NOMO-1 treated with DMSO at 0.1 percent for 48 hours (cell line): Measurements from ENCODE around the gene NAGLU.

Experiments
- DNase-seq: peaks from one replicate; lab custom pipeline; 2025; ENCODE audit not compliant: unreplicated experiment; lab: John Stamatoyannopoulos, UW

The NAGLU gene

DNA sequence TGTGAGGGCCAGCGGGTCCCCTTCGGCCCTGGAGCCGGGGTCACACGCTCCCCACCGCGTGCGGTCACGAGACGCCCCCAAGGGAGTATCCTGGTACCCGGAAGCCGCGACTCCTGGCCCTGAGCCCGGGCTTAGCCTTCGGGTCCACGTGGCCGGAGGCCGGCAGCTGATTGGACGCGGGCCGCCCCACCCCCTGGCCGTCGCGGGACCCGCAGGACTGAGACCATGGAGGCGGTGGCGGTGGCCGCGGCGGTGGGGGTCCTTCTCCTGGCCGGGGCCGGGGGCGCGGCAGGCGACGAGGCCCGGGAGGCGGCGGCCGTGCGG is at the start of gene NAGLU:
Gene NAGLU, plus strand, starts transcription at position 194 of the 324 bp plus-strand sequence. Its CDS starts 32 bp downstream, at position 226.
- DNase-seq = peak; percentile 81

DNA sequence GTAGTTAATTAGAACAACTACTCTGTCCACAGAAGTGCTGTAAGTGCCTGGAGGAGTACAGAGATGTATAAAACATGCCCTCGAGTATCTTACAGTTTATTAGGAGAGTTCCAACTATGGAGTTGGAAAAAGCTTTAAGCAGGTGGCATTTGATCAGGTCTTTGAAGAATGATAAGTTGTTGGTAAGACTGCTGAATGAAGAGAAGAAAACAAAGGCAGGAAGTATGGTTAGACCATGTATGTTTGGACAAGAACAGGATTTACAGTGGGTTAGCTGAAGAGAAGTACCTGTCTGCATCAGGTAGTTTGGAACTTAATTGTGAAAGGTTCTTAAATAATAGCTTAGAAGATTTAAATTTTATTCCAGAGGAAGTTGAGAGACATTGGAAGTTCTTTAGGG is 48.0 kb upstream of the NAGLU start:
- DNase-seq = no peak

DNA sequence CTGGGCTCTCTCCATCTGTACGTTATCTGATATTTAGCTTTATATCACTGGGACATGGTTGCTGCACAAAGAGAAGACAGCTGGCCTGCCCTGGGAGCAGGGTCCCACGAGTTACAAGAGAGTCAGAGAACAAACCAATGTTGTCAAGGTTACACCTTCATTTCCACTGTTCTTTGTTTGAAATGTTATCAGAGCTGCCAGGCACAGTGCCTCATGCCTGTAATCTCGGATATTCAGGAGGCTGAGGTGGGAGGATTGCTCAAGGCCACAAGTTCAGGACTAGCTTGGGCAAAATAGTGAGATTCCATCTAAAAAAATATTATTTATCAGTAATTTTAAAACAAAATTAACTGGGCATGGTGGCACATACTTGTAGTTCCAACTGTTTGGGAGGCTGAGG is 42.7 kb upstream of the NAGLU start:
- no peak for DNase-seq

DNA sequence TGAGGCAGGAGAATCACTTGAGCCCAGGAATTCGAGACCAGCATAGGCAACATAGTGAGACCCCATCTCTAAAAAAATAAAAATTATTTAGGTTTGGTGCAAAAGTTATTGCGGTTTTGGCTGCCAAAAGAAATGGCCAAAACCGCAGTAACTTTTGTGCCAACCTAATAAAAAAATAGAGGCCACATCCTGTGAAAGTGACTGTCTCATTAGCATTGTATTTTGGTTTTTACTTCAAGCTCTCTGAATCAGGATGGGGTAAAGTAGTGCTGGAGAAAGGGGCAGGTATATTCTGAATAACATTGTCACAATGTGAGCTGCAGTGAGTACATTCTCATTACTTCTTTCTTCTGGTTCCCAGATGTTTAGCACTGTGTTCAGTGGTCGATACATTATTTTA is 41.4 kb upstream of the NAGLU start:
- no peak for DNase-seq

DNA sequence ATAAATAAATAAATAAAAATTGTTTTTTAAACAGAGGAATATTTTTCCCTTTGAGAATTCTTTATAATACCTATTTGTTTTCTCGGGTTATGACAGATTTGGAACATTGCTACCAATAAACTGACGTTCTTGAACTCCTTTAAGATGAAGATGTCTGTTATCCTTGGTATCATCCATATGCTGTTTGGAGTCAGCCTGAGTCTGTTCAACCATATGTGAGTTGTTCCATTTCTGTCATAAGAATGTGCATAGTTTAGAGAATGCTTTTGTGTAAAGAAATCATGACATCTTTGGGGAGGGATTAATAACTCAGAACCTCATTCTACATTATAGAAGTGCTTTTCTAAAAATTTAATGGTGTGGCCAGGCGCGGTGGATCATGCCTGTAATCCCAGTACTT is 37.2 kb upstream of the NAGLU start:
- no peak for DNase-seq

DNA sequence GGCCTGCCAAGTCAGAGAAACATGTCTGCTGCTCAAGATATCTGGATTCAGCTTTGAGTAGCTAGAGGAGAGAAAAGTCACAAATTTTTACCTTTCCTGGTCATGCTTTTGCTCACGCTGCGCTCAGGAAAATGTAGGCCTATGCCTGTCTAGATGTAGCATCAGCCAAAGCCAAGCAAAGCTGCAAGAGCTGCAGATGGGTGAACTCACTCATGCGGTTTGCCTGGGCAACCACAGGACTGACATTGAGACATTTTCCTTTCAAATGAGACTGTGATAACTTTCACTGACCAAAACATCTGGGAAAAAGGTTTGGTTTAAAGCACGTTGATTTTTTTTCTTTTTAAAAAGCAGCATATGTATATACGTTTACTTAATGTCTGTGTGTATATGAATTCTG is 34.0 kb upstream of the NAGLU start:
- no peak for DNase-seq

DNA sequence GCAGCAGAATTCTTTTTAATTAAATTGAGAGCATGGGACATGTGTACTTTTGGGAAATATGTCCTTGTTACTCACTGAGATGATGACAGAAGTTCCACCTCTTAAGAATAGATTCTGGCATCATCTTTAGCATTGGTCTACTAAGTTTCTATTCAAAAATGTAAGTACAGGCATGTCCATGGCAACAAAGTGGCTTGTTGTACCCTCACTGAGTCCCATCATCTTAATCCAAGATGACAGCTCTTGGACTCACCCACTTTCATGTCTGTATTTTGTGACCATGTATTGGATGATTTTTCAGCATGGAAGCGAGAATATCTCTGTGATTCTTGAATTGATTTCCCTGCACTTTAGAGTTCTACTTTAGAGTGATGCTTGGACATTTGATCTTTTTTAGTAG is 33.1 kb upstream of the NAGLU start:
- DNase-seq = no peak

DNA sequence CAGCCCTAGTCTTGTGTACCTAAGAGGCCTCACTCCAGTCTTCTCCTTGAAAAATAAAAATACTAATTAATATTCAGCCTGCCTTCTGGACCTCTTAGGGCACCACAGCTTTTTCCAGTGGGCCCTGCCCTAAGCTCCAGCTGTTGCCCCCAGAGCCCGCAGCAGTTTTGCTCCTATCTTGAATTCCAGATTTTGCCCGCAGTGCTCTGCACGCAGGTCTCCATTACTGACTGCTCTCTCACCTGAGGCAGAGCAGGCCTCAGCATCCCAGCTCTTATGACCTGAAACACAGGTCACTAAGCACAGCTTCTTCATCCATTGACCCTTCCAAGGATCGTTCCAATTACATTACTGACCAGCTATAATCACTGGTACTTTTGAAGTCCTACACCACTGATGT is 28.4 kb upstream of the NAGLU start:
- DNase-seq = no peak

DNA sequence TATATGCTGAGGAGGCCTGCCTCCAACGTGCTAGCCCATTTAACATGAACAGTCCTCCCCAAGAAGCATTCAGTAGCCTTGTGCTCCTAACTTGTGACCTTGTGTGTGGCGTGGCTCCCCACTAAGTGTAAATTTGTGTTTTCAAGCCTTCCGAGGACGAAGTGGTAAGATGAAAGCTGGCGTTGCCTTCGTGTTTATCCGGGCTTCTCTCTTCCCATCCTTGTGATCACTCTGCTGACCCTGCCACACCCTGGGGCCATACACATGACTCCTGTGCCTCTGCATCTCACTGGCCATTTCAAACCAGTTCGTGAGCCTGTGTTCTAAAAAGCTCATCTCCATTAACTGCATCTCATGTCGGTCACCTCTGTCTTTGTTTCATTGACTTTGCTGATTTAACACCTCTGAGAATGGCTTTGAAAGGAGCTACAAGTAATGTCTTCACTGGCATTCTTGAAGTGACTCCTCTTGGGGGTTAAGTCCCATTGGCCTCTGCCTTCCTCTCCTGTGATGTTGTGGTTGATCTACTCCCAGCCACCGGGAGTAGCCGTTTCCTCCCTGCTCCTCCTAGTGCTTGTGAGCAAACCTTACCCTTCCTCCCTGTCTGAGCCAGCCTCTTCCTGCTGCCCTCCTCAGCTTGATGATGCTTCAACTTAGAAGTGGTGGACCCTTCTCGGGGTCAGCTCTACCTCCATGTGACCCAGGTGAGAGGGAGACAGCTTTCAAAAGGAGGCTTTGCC is 27.4 kb upstream of the NAGLU start:
- no peak for DNase-seq

DNA sequence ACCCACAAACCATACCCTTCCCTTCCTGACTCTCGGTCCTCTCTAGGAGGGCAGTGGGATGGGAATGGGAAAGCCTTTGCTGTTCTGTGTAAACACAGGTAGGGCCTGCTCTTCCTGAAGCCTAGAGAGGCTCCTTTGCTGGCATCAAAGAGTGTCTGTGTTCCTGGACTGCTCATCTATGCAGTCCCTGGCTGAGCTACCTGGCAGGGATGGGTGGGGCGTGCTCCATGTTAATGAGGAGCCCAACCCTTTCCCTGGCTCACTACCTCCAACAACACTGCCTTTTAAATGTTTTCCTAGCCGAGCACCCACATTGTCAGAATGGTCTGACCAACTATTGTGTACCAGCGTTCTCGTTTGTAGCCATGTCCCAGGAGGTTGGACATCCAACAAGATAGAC is 26.6 kb upstream of the NAGLU start:
- no peak for DNase-seq

DNA sequence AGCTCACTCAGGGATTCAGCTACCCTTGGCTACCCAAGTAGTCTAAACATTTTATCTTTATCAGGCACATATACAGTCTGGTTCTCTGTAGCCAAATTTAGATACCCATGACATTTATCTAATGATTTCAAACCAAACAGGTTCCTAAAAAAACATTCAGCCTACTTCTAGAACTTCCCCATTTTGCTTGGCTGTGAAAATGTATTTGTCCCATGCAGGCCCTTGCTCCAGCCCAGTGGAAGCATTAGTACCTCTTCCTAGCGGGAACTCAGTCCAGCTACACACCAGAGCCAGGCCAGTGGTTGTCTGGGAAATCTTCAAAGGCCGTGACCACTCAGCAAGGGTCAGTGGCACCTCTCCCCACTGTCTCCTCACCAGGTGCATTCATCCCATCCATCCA is 26.2 kb upstream of the NAGLU start:
- DNase-seq = peak; percentile 13

DNA sequence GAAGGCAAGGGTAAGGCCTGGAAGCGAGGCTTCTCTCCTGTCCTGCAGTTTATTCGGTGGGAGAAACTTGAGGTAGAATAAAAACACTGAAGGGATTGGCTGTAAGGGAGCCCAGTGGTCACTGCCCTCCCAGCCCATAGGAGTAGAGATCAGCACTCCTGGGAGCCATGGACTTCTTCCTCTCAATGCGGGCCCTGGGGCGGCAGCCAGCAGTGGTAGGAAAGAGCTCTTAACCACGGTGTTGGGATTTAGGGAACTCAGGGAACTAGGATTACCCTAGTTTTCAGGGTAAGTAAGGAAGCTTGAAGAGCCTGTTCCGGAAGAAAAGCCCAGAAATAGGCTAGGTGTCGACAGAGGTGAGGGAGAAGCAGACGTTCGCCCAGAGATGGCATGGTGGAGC is 23.8 kb upstream of the NAGLU start:
- DNase-seq = no peak

DNA sequence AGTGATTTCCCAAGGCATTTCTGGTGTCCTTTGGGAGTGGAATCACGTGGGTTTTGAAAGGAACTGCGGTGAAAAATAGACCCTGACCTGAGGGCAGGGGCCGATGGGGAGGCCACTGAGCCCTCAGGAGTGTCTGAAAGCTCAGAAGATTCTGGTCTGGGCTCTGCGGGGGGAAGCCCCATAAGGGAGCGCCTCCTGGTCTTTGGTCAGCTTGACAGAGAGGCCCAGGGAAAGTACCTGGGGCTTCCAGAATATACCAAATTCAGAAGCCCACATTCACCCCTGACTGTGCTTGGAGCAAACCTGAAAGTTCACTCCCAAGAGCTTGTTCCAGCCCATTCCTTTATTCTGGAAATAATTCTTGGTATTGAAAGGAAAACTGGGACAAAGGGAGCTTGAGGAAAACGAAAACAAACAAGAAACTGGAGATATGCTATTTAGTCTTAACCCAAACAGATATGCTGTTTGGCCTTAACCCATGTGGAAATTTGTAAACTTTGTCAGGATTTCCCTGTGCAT is 23.2 kb upstream of the NAGLU start:
- DNase-seq = no peak

DNA sequence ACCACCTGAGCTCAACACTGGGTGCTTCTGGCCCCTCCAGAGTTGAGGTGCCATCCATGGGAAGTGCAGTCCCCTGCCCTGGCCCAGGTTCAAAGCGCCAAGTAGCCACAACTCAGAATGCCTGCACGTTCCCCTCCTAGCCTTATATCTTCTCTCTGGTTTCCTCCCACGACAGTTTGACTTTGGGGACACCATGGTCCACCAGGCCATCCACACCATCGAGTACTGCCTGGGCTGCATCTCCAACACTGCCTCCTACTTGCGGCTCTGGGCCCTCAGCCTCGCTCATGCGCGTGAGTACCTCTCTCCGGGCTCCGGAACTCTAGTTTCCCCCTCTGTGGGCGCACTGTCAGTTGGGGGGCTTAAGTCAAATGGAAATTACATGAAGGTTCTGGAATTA is 22.4 kb upstream of the NAGLU start:
- no peak for DNase-seq

DNA sequence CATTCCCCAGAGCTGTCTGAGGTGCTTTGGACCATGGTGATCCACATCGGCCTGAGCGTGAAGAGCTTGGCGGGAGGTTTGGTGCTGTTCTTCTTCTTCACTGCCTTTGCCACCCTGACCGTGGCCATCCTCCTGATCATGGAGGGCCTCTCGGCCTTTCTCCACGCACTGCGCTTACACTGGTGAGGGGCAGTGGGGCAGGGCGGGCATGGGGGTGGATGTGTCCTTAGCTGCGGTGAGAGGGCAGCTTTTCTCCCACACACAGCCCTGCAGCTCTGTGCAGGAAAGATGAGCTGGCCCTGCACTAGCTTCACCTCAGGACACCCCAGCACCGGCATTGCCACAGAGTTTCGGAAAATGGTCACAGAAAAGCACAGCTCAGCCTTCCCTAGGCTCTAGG is 21.8 kb upstream of the NAGLU start:
- no peak for DNase-seq

DNA sequence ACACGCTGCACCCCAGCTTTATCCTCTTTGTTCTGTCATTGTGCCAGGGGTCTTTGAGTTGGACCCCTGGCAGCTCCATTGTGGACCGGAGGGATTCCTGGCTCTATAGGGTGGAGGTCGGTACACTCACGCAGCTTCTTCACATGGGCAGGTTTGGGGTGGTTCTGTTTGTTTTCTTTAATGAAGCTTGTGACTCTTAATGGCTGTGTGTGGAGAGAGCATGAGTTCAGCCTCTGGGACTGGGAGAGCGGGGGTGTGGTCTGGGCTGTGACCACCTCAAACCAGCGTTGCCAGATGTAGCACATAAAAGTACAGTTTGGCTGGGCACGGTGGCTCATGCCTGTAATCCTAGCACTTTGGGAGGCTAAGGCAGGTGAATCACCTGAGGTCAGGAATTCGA is 21.2 kb upstream of the NAGLU start:
- no peak for DNase-seq

DNA sequence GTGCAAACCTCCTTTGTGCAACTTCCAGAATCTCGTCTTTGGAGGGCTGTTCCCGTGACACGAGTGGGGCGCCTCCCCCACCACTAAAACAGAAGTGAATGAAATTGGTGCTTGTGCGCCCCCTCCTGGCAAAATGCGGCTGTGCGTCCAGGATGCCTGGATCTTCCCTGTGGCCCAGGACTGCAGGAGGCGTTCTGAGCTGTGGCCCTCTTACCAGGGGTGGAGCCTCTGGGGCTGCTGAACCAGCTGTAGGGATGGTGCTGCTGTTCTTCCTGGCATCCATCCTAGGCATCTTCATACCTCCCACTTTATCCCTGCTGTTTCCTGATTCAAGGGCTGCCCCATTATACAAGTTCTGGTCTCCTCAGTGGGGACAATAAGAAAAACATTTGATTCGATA is 18.5 kb upstream of the NAGLU start:
- DNase-seq = peak; percentile 70

DNA sequence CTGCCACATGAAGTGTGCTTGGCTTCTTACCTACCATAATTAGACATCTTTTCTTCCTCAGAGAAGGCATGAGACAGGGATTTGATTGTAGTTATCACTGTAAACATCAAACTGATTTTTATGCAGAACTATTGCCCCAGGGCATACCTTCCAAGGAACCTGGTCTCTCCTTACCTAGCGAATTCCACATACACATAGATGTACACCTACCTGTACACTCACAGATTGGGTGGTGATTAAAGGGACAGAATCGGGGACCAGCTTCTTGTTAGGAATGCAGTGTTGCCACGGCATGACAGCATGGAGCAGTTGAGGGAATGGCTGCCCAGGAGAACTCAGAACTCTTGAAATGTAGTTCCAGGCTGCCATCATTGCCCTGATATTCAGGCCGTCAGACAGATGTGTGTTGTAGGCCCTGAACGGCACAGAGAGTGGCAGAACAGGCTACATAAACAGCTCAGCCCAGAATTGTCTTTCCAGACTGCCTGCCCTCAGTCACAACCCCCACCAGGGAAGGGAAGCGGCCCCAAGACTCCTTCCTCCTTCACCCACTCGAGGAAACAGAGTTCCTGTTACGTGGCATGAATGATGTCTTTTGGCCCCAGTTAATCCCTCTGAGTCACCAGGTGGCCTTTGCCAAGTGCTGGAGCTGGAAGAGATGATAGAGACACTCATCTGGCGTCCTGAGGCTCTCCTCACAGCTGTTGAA is 17.8 kb upstream of the NAGLU start:
- peak; percentile 45 for DNase-seq

DNA sequence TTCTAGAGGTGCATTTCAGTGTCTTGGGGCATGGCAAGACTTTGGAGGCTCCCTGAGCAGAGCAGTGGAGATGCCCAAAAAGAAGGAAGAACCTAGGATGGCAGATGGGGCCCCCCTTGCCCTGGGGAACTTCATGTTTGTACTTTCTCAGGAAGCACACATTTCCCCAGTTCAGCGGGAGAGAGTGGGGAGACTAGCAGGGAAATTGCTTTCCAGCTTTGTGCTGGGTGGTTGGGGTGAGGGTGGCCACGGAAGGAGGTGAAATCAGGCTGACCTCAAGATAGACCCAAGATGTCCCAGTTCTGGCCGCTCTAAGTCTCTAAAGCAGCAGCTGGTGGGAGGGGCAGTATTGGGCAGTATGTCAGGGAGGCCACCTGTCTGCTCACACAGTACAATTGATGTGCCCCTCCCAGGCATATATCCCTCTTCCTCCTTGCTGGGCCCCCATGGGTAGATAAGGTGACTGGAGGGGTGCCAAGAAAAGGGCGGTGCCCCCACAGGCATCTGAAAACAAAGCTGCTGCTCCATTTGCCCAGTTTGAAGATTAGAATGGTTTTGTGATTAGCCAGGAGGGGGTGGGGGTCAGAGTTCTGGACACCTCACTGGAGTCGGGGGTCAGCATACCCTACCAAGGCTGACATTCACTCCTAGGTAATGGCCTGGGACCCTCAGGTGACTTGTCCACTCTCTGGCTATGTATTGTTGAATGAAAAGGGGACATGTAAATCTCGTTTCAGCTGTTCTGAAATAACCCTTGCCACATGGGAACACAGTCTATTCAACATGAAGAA is 17.1 kb upstream of the NAGLU start:
- DNase-seq = no peak

DNA sequence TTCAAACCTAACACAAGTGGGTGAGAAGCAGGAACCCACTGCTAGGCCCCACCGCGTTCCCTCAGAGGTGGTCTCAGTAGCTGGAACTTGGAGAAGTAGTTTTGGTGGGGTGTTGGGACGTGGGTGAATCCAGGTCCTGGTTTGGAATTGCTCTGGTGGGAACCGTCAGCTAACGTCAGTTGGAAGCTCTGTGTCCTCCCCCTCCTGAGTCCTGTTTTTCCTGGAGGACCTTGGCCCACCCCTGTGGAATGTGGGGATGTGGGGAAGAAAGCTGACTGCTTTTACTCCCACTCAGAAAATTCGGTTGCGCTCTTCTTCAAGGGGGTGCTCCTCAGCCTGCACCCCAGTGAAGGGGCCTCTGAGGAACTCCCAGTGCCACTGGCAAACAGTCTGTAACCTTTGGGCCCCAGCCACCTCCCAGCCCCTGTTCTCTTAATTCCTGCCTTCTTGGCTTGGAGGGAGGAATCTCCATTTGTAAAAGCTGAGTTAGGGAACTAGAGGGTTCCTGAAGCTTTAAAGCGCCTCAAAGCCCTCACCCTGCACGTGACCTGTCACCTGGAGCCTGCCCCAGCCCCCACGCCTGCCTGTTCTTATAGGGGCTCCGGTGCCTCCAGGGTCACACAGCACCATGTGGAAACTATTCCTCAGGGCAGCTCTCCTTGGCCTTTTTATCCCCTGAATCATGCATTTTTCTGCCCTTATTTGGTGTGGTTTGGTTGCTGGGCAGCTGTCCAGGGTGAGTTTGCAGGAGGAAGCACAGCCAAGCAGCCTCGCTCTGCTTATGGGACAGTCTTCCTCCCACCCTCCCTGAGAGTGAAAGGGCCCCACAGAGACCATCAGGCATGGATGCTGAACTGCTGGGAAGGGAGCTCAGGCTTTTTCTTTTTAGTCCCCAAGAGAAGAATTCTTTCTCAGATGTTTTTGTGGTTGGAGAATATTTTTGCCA is 16.2 kb upstream of the NAGLU start:
- DNase-seq = no peak

DNA sequence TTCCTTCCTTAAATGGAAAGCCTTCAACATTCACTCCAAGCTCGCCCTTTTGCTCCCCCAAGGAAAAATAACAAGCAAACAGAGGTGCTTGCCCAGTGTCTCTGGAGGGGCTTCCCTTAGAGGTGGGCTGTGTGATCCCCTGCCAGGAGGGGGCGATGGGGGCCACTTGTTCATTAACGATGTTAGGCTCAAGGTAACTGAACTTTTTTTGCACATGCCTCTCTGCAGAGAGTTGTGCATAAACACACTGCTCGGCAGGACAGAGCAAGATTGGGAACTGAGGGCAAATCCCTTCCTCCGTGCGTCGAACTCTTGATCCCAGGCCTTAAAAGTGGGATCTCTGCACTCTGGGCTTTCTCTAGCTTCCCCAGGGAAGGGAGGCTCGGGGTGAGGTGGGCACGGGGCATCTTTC is 15.5 kb upstream of the NAGLU start:
- no peak for DNase-seq
